SK-N-SH treated with all-trans-retinoic acid at 6 μM for 48 hours (cell line): ENCODE measurements around the gene ATL2.

Experiments used
- CSDC2 ChIP-seq: fragments of 250-450 bp; sonication (Bioruptor Pico); IDR thresholded peaks from 2 replicates; pipeline ENCODE4 v1.5.0; 2020; ENCODE audit warnings: mild to moderate bottlenecking, moderate library complexity
- GLIS3 ChIP-seq: fragments of 250-450 bp; sonication (Bioruptor Pico); IDR thresholded peaks from 2 replicates; pipeline ENCODE4 v1.5.0; 2020; ENCODE audit warnings: mild to moderate bottlenecking, moderate library complexity
- ISL1 ChIP-seq: fragments of 250-450 bp; sonication (Bioruptor Pico); IDR thresholded peaks from 2 replicates; pipeline ENCODE4 v2.1.2; 2022; ENCODE audit warnings: mild to moderate bottlenecking, moderate library complexity
- OSR1 ChIP-seq: fragments of 250-450 bp; sonication (Bioruptor Pico); IDR thresholded peaks from 2 replicates; pipeline ENCODE4 v1.8.0; 2022; ENCODE audit warnings: moderate library complexity, mild to moderate bottlenecking, inconsistent platforms
- PATZ1 ChIP-seq: fragments of 250-450 bp; sonication (Bioruptor Pico); IDR thresholded peaks from 2 replicates; pipeline ENCODE4 v1.8.0; 2020; ENCODE audit warnings: mild to moderate bottlenecking, moderate library complexity, borderline replicate concordance
- ZC3H10 ChIP-seq: fragments of 250-450 bp; sonication (Bioruptor Pico); IDR thresholded peaks from 2 replicates; pipeline ENCODE4 v1.5.1; 2021; ENCODE audit warnings: mild to moderate bottlenecking, moderate library complexity
- ZFP30 ChIP-seq: fragments of 450-650 bp; formaldehyde crosslinking; IDR thresholded peaks from 2 replicates; pipeline ENCODE4 v1.5.0; 2022; ENCODE audit warnings: mild to moderate bottlenecking, moderate library complexity

- TF ChIP-seq ZC3H10 (CRISPR knock-in tag) (no peak), CSDC2 (no peak), PATZ1 (CRISPR knock-in tag) (no peak), ZFP30 (CRISPR knock-in tag) (no peak), OSR1 (CRISPR knock-in tag) (no peak), GLIS3 (CRISPR knock-in tag) (no peak), ISL1 (CRISPR knock-in tag) (no peak)
Measured at GRCh38 chr2:38390947-38391346, 13.9 kb upstream of the ATL2 start.
